ENCODE data around the gene IGFBP7. TPM values are rescaled to one million over a fixed set of nuclear protein-coding genes. Genes with fewer than 3 reads are reported as not detected.

IGFBP7 gene
- total and polyA plus RNA-seq, 4 donors = 60.5 to 216 (median 205) TPM

DNA sequence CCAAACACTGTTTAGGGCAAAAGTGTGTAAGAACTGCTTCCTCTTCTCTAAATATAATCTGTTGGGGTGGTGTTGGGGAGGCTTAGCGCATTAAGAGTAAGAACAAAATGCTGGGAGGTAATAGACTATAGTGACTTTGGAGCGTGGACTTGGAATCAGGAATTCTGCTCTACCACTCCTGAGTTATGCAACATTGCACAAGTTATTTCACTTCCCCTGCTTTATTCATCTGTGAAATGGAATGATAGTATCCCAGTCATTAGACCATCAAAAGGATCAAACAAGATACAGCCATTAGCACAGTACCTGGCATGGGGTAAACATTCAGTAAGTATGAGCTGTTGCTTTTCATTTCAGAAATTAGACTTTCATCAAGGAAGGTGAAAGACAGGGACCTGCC, 58.7 kb downstream of the IGFBP7 start:
- Histone ChIP-seq H3K27me3 (ENCODE audit: control insufficient read depth in 4 of 4, insufficient read depth in 4 of 4, low read length in 3 of 4) (no peaks in the 10 kb centered on the region), H3K27ac (ENCODE audit: low read depth in 1 of 2, low read length in 2 of 2) (peak overlapping the region in 1 of 2 donors; percentile 37), H3K36me3 (ENCODE audit: control insufficient read depth in 4 of 4, insufficient read depth in 3 of 4, low read depth in 1 of 4, low read length in 3 of 4) (no peaks in the 10 kb centered on the region), H3K9me3 (ENCODE audit: control insufficient read depth in 4 of 4, low read length in 3 of 4) (no peaks in the 10 kb centered on the region), H3K4me1 (ENCODE audit: control insufficient read depth in 4 of 4, insufficient read depth in 4 of 4, low read length in 3 of 4) (no peaks in the 10 kb centered on the region), H3K9ac (ENCODE audit: low read depth in 1 of 2, low read length in 2 of 2) (no peak overlapping the region), H3K4me3 (ENCODE audit: low read depth in 1 of 3, low read length in 3 of 3) (no peak overlapping the region)
- no peak for DNase-seq (ENCODE audit: low spot score)
- WGBS = 89% methylated on average over 2 of the region's 2 CpGs
- TF ChIP-seq, protein P1, sequence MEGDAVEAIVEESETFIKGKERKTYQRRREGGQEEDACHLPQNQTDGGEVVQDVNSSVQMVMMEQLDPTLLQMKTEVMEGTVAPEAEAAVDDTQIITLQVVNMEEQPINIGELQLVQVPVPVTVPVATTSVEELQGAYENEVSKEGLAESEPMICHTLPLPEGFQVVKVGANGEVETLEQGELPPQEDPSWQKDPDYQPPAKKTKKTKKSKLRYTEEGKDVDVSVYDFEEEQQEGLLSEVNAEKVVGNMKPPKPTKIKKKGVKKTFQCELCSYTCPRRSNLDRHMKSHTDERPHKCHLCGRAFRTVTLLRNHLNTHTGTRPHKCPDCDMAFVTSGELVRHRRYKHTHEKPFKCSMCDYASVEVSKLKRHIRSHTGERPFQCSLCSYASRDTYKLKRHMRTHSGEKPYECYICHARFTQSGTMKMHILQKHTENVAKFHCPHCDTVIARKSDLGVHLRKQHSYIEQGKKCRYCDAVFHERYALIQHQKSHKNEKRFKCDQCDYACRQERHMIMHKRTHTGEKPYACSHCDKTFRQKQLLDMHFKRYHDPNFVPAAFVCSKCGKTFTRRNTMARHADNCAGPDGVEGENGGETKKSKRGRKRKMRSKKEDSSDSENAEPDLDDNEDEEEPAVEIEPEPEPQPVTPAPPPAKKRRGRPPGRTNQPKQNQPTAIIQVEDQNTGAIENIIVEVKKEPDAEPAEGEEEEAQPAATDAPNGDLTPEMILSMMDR (IDR thresholded peaks at IDR 0.05; ENCODE audit: low read depth, low read length, missing input control) = no peak
- no peak for TF ChIP-seq GABPA (IDR thresholded peaks at IDR 0.05 in 1 of 2, conservative IDR thresholded peaks at IDR 0.05 in 1 of 2)
- no peak for TF ChIP-seq EGR1 (IDR thresholded peaks at IDR 0.05; ENCODE audit: low read depth in 2 of 2)
- no peak for TF ChIP-seq HNF4G (IDR thresholded peaks at IDR 0.05)
- TF ChIP-seq, protein P2, sequence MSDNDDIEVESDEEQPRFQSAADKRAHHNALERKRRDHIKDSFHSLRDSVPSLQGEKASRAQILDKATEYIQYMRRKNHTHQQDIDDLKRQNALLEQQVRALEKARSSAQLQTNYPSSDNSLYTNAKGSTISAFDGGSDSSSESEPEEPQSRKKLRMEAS (IDR thresholded peaks at IDR 0.05) = no peak

DNA sequence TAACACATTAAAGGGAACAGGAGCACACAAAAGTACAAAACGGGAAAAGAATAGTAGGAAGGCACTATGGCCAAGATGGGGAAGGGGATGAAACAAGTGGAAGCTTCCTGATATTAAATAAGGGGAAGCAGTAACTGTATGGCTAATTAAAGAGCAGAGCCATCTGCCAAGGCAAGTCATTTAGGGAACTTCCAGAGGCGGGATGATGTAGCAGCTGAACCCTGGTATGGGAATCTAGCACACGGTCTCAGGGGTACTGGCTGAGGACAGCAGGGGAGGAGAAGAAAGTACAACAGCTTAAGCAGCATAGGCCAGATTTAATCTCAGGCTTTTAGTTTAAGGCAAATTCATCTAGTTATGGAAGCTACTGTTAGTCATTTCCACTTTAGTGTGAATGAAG, 59.1 kb downstream of the IGFBP7 start:
- no peaks in the 10 kb centered on the region for H3K4me1 ChIP-seq (ENCODE audit: control insufficient read depth in 4 of 4, insufficient read depth in 4 of 4, low read length in 3 of 4)
- no peaks in the 10 kb centered on the region for H3K9me3 ChIP-seq (ENCODE audit: control insufficient read depth in 4 of 4, low read length in 3 of 4)
- DNase-seq (ENCODE audit: low spot score) = no peak
- no peaks in the 10 kb centered on the region for H3K27me3 ChIP-seq (ENCODE audit: control insufficient read depth in 4 of 4, insufficient read depth in 4 of 4, low read length in 3 of 4)
- no peak overlapping the region for H3K4me3 ChIP-seq (ENCODE audit: low read depth in 1 of 3, low read length in 3 of 3)
- no peak overlapping the region for H3K9ac ChIP-seq (ENCODE audit: low read depth in 1 of 2, low read length in 2 of 2)
- H3K27ac ChIP-seq (ENCODE audit: low read depth in 1 of 2, low read length in 2 of 2) = peak overlapping the region in 1 of 2 donors; percentile 37
- no peaks in the 10 kb centered on the region for H3K36me3 ChIP-seq (ENCODE audit: control insufficient read depth in 4 of 4, insufficient read depth in 3 of 4, low read depth in 1 of 4, low read length in 3 of 4)
- 65% methylated on average over 3 of the region's 3 CpGs for WGBS
- TF ChIP-seq FOXA1 (IDR thresholded peaks at IDR 0.05) (no peak), RXRA (IDR thresholded peaks at IDR 0.05) (no peak), EGR1 (IDR thresholded peaks at IDR 0.05; ENCODE audit: low read depth in 2 of 2) (no peak), HNF4A (conservative IDR thresholded peaks at IDR 0.05) (no peak)
- TF ChIP-seq, protein P3, sequence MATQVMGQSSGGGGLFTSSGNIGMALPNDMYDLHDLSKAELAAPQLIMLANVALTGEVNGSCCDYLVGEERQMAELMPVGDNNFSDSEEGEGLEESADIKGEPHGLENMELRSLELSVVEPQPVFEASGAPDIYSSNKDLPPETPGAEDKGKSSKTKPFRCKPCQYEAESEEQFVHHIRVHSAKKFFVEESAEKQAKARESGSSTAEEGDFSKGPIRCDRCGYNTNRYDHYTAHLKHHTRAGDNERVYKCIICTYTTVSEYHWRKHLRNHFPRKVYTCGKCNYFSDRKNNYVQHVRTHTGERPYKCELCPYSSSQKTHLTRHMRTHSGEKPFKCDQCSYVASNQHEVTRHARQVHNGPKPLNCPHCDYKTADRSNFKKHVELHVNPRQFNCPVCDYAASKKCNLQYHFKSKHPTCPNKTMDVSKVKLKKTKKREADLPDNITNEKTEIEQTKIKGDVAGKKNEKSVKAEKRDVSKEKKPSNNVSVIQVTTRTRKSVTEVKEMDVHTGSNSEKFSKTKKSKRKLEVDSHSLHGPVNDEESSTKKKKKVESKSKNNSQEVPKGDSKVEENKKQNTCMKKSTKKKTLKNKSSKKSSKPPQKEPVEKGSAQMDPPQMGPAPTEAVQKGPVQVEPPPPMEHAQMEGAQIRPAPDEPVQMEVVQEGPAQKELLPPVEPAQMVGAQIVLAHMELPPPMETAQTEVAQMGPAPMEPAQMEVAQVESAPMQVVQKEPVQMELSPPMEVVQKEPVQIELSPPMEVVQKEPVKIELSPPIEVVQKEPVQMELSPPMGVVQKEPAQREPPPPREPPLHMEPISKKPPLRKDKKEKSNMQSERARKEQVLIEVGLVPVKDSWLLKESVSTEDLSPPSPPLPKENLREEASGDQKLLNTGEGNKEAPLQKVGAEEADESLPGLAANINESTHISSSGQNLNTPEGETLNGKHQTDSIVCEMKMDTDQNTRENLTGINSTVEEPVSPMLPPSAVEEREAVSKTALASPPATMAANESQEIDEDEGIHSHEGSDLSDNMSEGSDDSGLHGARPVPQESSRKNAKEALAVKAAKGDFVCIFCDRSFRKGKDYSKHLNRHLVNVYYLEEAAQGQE (IDR thresholded peaks at IDR 0.05) = no peak
- TF ChIP-seq, protein P1 (IDR thresholded peaks at IDR 0.05; ENCODE audit: low read depth, low read length, missing input control) = no peak

Measured in liver (tissue), 9 donors.